Measurements from ENCODE around the gene TMC4.
"Not testable (repeated sequence)": the region's sequence is repeated elsewhere in the genome, so short reads cannot be mapped to it uniquely, and the experiment has no call there.

The TMC4 gene

DNA sequence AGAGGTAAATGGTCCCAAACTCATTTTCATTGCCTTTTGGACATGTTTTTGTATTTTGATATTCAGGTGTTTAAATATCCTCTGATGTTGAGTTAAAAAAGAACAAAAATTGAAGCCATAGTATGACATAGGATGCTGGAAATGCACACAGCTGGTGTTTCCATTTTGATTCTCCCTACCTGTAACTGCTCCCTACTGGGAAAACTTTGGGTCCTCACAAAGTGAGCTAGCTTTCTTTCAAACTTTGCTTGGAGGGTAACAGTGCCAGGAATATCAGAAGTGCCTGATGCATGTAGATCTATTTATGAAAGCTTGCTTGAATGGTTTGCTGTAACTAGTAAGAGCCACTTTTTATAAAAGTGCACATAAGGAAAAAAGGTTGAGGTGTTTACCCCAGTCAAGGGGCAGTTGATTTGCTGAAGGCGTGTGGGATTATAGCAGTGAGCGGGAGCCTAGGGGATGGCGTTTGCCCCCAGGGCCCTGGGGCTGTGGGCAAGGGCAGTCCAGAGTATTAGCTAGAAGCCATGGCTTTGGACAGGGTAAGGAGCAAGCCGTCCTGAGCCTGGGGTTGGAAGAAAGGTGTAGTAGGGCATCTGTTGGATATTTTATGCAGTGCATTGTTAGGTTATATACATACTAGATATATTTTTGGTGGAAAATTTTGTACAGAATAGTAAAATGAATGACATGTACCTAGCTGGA lies 32.0 kb upstream of the TMC4 start:
- DNase-seq (ENCODE audit: low spot score), result no peak

DNA sequence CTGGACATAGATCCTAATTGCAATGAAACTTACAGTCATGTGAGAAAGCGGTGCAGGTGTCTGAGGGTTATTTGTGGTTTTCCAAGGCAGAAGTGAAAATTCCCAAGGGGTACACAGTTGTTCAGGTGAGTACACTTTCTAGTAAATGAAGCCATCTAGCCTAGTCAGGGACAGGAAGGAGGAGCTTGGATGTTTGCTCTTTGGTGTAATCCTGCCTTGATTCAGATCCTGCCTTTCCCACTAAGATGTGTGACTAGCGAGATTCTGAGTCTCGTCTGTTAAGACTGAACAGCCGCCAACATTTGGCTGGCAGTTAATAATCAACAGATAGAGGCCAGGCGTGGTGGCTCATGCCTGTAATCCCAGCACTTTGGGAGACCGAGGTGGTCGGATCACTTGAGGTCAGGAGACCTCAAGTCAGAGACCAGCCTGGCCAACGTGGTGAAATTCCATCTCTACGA lies 30.2 kb upstream of the TMC4 start:
- no peak for DNase-seq (ENCODE audit: low spot score)

DNA sequence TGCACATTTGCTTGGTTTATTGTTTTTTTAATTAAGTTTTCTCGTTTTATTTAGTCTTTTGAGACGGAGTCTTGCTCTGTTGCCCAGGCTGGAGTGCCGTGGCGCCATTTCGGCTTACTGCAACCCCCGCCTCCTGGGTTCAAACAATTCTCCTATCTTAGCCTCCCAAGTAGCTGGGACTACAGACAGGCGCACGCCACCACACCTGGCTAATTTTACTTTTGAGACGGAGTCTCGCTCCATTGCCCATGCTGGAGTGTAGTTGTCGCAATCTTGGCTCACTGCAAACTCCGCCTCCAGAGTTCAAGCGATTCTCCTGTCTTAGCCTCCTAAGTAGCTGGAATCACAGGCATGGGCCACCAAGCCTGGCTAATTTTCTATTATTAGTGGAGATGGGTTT lies 29.0 kb upstream of the TMC4 start:
- no peak for DNase-seq (ENCODE audit: low spot score)

GRCh38 chr19:54201172-54201701 lies 28.3 kb upstream of the TMC4 start:
- no peak for DNase-seq (ENCODE audit: low spot score)

DNA sequence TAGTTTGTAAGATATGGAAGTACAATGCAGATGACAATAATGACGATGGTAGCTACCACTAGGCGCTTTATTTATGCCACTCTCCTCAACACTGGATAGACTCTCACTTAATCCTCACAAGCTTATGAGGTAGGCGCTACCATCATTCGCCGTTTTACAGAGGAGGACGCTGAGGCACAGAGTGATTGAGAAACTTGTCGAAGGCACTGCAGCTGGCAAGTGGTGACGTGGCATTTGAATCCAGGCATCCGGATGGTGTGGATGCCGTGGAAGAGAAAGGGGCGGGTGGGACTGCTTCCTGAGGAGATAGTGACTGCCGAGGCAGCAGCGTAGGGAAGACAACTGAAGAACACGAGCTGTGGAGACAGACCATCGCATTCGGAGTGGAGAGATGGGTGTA lies 26.4 kb upstream of the TMC4 start:
- DNase-seq (ENCODE audit: low spot score), result no peak

GRCh38 chr19:54197121-54197520 lies 24.2 kb upstream of the TMC4 start:
- DNase-seq (ENCODE audit: low spot score), result no peak

DNA sequence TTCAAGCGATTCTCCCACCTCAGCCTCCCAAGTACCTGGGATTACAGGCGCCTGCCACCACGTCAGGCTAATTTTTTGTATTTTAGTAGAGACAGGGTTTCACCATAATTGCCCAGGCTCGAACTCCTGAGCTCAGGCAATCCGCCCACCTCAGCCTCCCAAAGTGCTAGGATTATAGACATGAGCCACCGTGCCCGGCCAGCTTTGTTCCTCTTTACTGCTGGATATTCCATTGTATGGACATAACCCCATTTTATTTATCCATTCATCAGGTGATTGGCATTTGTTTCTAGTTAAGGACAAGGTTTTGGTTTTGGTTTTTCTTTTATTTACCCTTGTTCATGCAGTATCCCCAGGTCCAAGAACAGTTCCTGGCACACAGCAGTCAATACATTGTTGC lies 23.6 kb upstream of the TMC4 start:
- no peak for DNase-seq (ENCODE audit: low spot score)

- not testable (repeated sequence) for DNase-seq (ENCODE audit: low spot score)
Measured at GRCh38 chr19:54194463-54194862, 21.5 kb upstream of the TMC4 start.

GRCh38 chr19:54193011-54193410 lies 20.1 kb upstream of the TMC4 start:
- DNase-seq (ENCODE audit: low spot score), result no peak

GRCh38 chr19:54191811-54192453 lies 19.0 kb upstream of the TMC4 start:
- no peak for DNase-seq (ENCODE audit: low spot score)

DNA sequence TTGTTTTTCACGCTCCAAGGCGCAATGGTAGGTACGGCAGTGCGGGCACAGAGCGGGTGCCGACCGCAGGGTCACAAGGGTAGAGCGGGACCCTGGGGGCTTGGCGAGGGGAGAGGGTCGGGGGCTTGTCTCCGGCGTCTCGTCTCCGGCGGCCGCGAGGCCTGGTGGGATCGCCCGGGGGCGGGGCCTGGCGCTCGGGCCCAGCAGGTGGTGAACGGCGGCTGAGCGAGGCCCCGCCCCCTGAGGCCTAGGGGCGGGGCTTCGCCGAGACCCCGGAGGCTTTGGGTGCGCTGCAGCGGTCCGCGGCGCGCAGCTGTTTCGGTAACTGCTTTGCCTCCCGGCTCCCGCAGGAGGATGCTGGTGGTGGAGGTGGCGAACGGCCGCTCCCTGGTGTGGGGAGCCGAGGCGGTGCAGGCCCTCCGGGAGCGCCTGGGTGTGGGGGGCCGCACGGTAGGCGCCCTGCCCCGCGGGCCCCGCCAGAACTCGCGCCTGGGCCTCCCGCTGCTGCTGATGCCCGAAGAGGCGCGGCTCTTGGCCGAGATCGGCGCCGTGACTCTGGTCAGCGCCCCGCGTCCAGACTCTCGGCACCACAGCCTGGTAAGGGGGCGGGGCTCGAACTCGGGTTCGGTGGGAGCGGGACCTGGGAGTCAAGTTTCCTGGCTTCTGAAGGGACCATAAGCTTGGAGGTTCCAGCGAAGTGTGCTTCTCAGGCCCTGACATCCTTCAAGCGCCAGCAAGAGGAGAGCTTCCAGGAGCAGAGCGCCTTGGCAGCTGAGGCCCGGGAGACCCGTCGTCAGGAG lies 18.3 kb upstream of the TMC4 start, which contains the start of gene TSEN34:
Gene TSEN34 (plus strand): TSS at position 298 of the 800 bp plus-strand sequence. CDS start 57 bp downstream, at position 355.
- DNase-seq (ENCODE audit: low spot score), result no peak

DNA sequence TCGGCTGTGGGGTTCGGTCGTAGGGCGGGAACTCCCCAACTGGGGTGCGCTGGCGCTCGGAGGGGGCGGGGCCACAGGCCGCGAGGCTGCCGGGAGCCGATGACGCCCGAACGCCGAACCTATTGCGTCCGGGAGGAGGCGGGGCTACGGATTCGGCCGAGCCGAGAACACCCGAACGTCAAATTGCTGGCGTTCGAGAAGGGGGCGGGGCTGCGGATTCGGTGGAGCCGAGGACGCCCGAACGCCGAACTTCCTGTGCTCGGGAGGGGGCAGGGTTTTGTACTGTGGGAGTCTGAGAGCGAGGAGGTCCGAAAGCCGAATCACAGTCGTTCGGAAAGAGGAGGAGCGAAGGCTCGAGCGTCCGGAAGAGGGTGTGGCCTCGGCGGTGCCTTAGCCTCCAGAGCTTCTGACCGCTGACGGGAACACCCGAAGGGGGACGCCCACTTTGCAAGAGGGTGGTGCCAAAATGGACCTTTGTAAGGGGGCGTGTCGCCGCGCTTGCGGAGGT lies 17.6 kb upstream of the TMC4 start:
- peak; percentile 94 for DNase-seq (ENCODE audit: low spot score)

- DNase-seq (ENCODE audit: low spot score), result peak; percentile 100
Measured at GRCh38 chr19:54189735-54190502, 17.0 kb upstream of the TMC4 start.

GRCh38 chr19:54189145-54189734 lies 16.3 kb upstream of the TMC4 start, which contains the start of gene MBOAT7:
Gene MBOAT7, minus strand, starts transcription at chr19:54189580. Its CDS starts 1,072 bp downstream, at chr19:54188508.
- DNase-seq (ENCODE audit: low spot score), result no peak

- DNase-seq (ENCODE audit: low spot score), result no peak
Measured at GRCh38 chr19:54188215-54188871, 15.4 kb upstream of the TMC4 start.

- DNase-seq (ENCODE audit: low spot score), result no peak
Measured at GRCh38 chr19:54186934-54187381, 14.0 kb upstream of the TMC4 start.

- no peak for DNase-seq (ENCODE audit: low spot score)
Measured at GRCh38 chr19:54186351-54186750, 13.4 kb upstream of the TMC4 start.

GRCh38 chr19:54183431-54183830 lies 10.5 kb upstream of the TMC4 start:
- no peak for DNase-seq (ENCODE audit: low spot score)

- DNase-seq (ENCODE audit: low spot score), result not testable (repeated sequence)
Measured at GRCh38 chr19:54181894-54182293, 8.9 kb upstream of the TMC4 start.

DNA sequence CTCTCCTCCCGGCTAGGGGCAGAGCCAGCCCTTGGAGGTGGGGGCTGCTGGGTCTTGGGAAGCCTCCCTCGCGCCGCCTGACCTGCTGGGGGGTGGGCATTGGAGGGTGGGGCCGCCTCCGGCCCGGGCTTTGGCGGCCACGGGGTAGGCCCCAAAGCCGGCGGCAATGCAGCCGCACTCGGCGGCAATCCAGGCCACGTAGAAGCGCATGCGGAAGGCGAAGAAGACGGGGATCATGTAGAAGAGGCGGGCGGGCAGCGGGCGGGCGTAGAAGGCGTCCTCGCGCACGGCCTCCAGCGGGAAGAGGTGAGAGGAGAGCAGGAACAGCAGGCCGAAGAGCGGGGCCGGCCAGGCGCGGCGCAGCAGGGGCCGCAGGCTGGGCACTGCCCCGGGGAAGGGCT lies 7.7 kb upstream of the TMC4 start:
- DNase-seq (ENCODE audit: low spot score), result no peak

All from COLO829 (cell line).